Esophagus muscularis mucosa (tissue), 4 donors: ENCODE measurements around the gene NCL. TPM values are rescaled to one million over a fixed set of nuclear protein-coding genes. Genes with fewer than 3 reads are reported as not detected.

Source experiments
- DNase-seq: peaks from one replicate; pipeline ENCODE4 v3.0.0-alpha.2; 2017; ENCODE audit errors: extremely low spot score
- H3K27ac ChIP-seq, 4 donors: fragments of 200-600 bp; sonication (generic); replicated peaks in 1 of 4; 1 replicate in 3 of 4; 2 replicates in 1 of 4; pipeline ENCODE4 v1.5.1; 2016 to 2019; ENCODE audit warnings: mild to moderate bottlenecking in 1 of 4
- H3K27me3 ChIP-seq, 4 donors: fragments of 200-600 bp; sonication (generic); one replicate each; pipeline versions ENCODE4 v1.5.1 to v1.6.0; 2016 to 2019
- H3K36me3 ChIP-seq, 4 donors: fragments of 200-600 bp; sonication (generic); one replicate each; pipeline ENCODE4 v1.5.1; 2016 to 2019
- H3K4me1 ChIP-seq, 4 donors: fragments of 200-600 bp; sonication (generic); one replicate each; pipeline ENCODE4 v1.5.1; 2016 to 2019
- H3K4me3 ChIP-seq, 4 donors: fragments of 200-600 bp; sonication (generic); 1 replicate in 2 of 4; 2 replicates in 2 of 4; pipeline ENCODE4 v1.5.1; 2016 to 2019; ENCODE audit warnings: mild to moderate bottlenecking in 4 of 4, moderate library complexity in 1 of 4
- H3K9me3 ChIP-seq, 4 donors: fragments of 200-600 bp; sonication (generic); 1 replicate in 3 of 4; 2 replicates in 1 of 4; pipeline ENCODE4 v1.5.1; 2016 to 2019
- CTCF ChIP-seq, 3 experiments: fragments of 200-600 bp in 2 of 3; fragments of 450-650 bp in 1 of 3; sonication (generic) in 2 of 3; IDR thresholded peaks; one replicate each; pipeline ENCODE4 v1.5.1; 2017 to 2019; ENCODE audit warnings: antibody characterized with exemption in 3 of 3, mild to moderate bottlenecking in 2 of 3, moderate library complexity in 1 of 3
- EP300 ChIP-seq: sonication (generic); formaldehyde crosslinking; IDR thresholded peaks from one replicate; pipeline ENCODE4 v1.6.1; 2017; ENCODE audit warnings: antibody characterized with exemption
- POLR2A ChIP-seq: fragments of 450-650 bp; IDR thresholded peaks from one replicate; pipeline ENCODE4 v1.6.1; 2017; ENCODE audit warnings: antibody characterized with exemption, moderate library complexity, mild to moderate bottlenecking, low read depth
- POLR2AphosphoS5 ChIP-seq, 2 donors: sonication (generic); formaldehyde crosslinking; IDR thresholded peaks; one replicate each; pipeline ENCODE4 v1.6.1; 2017; ENCODE audit warnings: antibody characterized with exemption in 2 of 2
- WGBS: methylation state at CpG from one replicate; pipeline ENCODE4 v1.1.5; 2018; 5-methylcytosine and 5-hydroxymethylcytosine counted together
- intact Hi-C: fragments of 100-400 bp; cut with DNase I; formaldehyde crosslinking; loops from one replicate; pipeline ENCODE4 v1.15.1; 2023
- total RNA-seq, 4 donors: library from RNA; depleted of rRNA; stranded (reverse); fragments of >200 nt; gene quantifications; one replicate each; pipeline versions ENCODE4 v1.1.0 to v1.2.1, GENCODE V29; 2016

NCL gene
- total RNA-seq, 4 donors from 2014 or later, result 120 to 238 (median 161) TPM

GRCh38 chr2:231480781-231481180 lies 16.5 kb upstream of the NCL start:
- H3K4me3 ChIP-seq, result no peak overlapping the region
- H3K27me3 ChIP-seq, result no peaks in the 10 kb centered on the region
- WGBS, result 81% methylated on average over 3 of the region's 3 CpGs
- DNase-seq, result no peak
- TF ChIP-seq POLR2AphosphoS5 (IDR thresholded peaks at IDR 0.05), result no peak
- no peak for TF ChIP-seq EP300
- no peak for TF ChIP-seq POLR2A
- TF ChIP-seq CTCF (IDR thresholded peaks at IDR 0.05), result no peak
- H3K4me1 ChIP-seq, result peaks cover 0 to 23% (median 18%) of the 10 kb centered on the region in 4 donors
- intact Hi-C loops, result loop anchor here (10.0 kb wide), 1 partner anchor 234 kb away; no protein-coding TSS in a partner anchor
- H3K36me3 ChIP-seq, result no peaks in the 10 kb centered on the region
- H3K27ac ChIP-seq, result no peak overlapping the region
- no peaks in the 10 kb centered on the region for H3K9me3 ChIP-seq

GRCh38 chr2:231479455-231479854 lies 15.2 kb upstream of the NCL start:
- Histone ChIP-seq H3K27me3 (no peaks in the 10 kb centered on the region), H3K4me3 (no peak overlapping the region), H3K4me1 (peaks cover 0 to 23% (median 18%) of the 10 kb centered on the region in 4 donors), H3K36me3 (peaks cover 0 to 4% (median 0%) of the 10 kb centered on the region in 4 donors), H3K9me3 (no peaks in the 10 kb centered on the region), H3K27ac (no peak overlapping the region)
- DNase-seq, result no peak
- no peak for TF ChIP-seq CTCF (IDR thresholded peaks at IDR 0.05)
- TF ChIP-seq POLR2A, result no peak
- TF ChIP-seq EP300, result no peak
- no peak for TF ChIP-seq POLR2AphosphoS5 (IDR thresholded peaks at IDR 0.05)
- 92% methylated on average over 9 of the region's 9 CpGs for WGBS
- intact Hi-C loops, result no loop called here

- no peak overlapping the region for H3K27ac ChIP-seq
- no peak for DNase-seq
- no peak overlapping the region for H3K4me3 ChIP-seq
- TF ChIP-seq CTCF (IDR thresholded peaks at IDR 0.05) (no peak), POLR2AphosphoS5 (IDR thresholded peaks at IDR 0.05) (no peak), EP300 (no peak), POLR2A (no peak)
- WGBS, result 75% methylated on average over 3 of the region's 3 CpGs
- H3K9me3 ChIP-seq, result no peaks in the 10 kb centered on the region
- H3K4me1 ChIP-seq, result peaks cover 0 to 2% (median under 1%) of the 10 kb centered on the region in 4 donors
- intact Hi-C loops, result no loop called here
- no peaks in the 10 kb centered on the region for H3K27me3 ChIP-seq
- peaks cover 0 to 4% (median 0%) of the 10 kb centered on the region in 4 donors for H3K36me3 ChIP-seq
These were observed 12.6 kb upstream of the NCL start for GRCh38 chr2:231476920-231477319.

- TF ChIP-seq EP300 (no peak), POLR2A (no peak), POLR2AphosphoS5 (IDR thresholded peaks at IDR 0.05) (no peak), CTCF (IDR thresholded peaks at IDR 0.05) (no peak)
- no peaks in the 10 kb centered on the region for H3K9me3 ChIP-seq
- 61% methylated on average over 3 of the region's 3 CpGs for WGBS
- DNase-seq, result no peak
- H3K27ac ChIP-seq, result no peak overlapping the region
- no peaks in the 10 kb centered on the region for H3K4me1 ChIP-seq
- no peaks in the 10 kb centered on the region for H3K27me3 ChIP-seq
- no peak overlapping the region for H3K4me3 ChIP-seq
- intact Hi-C loops, result no loop called here
- peaks cover 0 to 4% (median 0%) of the 10 kb centered on the region in 4 donors for H3K36me3 ChIP-seq
These were observed 11.7 kb upstream of the NCL start for GRCh38 chr2:231475965-231476364.

- Histone ChIP-seq H3K4me3 (no peak overlapping the region), H3K36me3 (peaks cover 0 to 4% (median 0%) of the 10 kb centered on the region in 4 donors), H3K9me3 (no peaks in the 10 kb centered on the region), H3K27me3 (no peaks in the 10 kb centered on the region), H3K27ac (no peak overlapping the region), H3K4me1 (no peaks in the 10 kb centered on the region)
- intact Hi-C loops, result no loop called here
- DNase-seq, result no peak
- no peak for TF ChIP-seq POLR2AphosphoS5 (IDR thresholded peaks at IDR 0.05)
- TF ChIP-seq CTCF (IDR thresholded peaks at IDR 0.05), result no peak
- TF ChIP-seq EP300, result no peak
- TF ChIP-seq POLR2A, result no peak
- WGBS, result 80% methylated on average over 3 of the region's 3 CpGs
These were observed 8.5 kb upstream of the NCL start for GRCh38 chr2:231472816-231473215.
